GM18951 (cell line): Measurements from ENCODE around the gene SETBP1.

ENCODE experiments used
- POLR2A ChIP-seq: IDR thresholded peaks from 4 replicates; pipeline ENCODE4 v1.6.1; 2011; ENCODE audit warnings: mild to moderate bottlenecking; ENCODE audit not compliant: insufficient read length, insufficient read depth; ENCODE audit errors: extremely low read depth
- in situ Hi-C: fragments of 300-500 bp; cut with MboI; formaldehyde crosslinking; loops from one replicate; pipeline ENCODE4 v1.12.0; 2022; ENCODE audit warnings: low sequenced_read_pairs, mixed read lengths, inconsistent platforms; ENCODE audit not compliant: unreplicated experiment

SETBP1 gene

DNA sequence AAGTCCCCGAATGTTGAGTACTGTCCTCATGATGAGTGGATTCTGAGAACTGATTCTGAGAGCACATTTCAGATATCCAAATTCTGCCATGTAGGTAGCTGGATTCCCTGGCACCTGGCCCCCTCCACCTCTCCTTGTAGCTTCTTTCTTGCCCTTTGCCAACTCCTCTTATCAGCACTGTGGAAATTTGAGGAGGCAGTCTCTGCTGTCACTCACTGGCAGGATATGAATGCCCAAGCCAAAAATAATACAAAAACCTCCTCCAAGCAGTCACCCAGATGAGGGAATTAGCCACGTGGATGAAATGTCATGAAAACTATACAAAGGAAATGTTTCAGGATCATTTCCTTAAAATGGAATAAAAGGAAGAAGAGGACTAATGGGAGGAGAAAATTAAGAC, 276.8 kb downstream of the SETBP1 start:
- no peak for TF ChIP-seq POLR2A
- in situ Hi-C loops = no loop called here

DNA sequence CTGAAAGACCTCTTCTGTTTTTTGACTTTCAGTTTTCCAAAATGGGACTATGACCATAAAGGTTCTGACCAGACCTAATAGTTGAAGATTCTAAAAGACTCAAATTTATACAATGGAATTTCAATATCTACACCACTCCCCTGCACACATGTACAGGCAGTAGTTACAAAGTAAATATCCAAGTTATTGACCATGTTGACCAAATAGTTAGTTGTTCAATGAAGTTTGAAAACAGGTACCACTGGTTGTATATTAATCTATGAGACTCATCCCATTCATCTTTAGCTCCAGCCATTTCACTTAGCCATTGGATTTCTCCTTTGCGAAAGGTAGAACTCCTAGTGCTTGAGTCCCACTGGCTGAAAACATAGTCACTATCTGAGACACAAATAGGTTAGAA, 277.4 kb downstream of the SETBP1 start:
- in situ Hi-C loops = no loop called here
- TF ChIP-seq POLR2A = no peak

DNA sequence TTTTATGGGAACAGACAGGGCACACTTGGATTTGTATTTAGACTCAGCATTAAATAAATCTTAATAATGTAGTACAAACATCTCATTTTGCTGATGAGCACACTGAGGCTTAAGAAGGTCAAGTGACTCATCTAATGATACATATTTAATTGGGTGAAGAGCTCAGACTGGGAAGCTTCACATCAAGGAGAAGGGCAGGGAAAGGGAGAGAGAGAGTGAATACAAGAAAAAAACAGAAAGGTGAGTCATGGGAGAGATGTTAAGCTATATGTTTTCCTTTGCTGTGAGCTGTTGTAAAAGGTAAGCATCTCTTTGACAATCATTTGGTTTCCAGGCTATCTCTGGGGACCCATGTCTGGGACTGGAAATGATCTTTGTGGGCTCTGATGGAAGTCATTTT, 277.8 kb downstream of the SETBP1 start:
- in situ Hi-C loops = no loop called here

DNA sequence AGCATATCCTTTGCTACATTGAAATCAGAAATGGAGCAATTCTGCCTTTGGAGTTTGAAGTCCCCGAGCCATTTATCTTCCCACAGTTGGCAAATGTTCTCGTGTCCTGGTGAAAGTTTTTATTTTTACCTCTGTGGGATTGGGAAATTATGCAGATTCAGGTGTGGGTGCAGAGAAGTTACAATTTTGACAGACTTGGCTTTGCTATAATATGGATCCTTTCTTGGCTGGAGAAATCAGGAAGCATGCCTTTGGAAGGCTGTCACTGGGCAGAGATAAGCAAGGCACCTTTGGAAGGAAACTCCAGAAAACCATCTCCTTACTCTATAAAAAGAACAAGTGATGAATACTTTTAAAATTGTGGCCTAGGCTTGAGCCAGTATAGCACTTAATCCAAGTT, 278.3 kb downstream of the SETBP1 start:
- TF ChIP-seq POLR2A = no peak
- in situ Hi-C loops = no loop called here

More for the DNA sequence above, 277.8 kb downstream of the SETBP1 start:
- TF ChIP-seq POLR2A = no peak

DNA sequence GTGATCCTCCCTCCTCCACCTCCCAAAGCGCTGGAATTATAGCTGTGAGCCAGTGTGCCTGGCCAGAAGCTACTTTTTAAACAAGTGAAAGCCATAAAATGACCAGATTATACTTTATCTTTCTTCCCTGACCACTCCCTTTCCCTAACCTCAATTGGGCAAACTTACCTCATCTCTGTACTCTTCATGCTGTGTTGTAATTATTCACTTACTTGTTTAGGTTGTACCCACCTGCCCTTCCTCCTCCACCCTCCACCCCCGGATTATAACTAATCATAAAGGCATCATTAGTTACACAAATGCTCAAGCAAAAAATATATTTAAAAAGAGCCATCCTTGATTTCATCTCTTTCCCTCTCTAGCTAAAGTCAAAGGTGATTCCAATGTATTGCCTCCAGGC, 279.9 kb downstream of the SETBP1 start:
- no peak for TF ChIP-seq POLR2A
- in situ Hi-C loops = no loop called here

DNA sequence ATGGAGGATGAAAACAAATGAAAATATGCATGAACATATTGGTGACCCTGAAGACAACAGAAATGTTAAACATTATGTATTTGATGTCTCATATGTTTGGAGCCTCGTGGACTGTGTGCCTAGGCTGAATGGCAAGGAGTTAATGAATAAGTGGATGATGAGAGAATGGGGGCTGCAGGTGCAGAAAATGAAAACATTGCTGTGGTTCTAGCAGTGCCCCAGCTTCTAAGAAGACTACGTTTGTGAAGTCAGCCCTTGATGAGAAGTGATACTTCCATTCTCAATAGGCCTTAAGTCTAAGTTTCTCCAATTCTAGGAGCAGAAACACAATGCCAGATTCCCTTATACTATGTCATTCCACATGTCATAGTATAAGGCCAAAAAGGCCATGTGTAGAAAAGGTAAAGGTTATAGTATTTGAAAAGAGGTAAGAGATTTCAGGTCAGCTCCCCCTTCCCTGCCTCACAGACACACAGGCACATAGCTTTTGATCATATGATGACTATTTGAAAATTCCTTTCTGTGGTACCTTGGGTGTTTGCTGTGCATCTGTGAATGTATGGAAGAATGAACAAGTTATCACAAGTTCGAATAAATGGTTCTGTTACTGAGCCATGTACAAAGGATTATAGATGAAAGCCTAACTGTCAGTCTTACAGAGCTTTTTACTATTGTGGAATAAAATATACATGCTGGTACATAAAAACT, 280.8 kb downstream of the SETBP1 start:
- no peak for TF ChIP-seq POLR2A
- in situ Hi-C loops = no loop called here

DNA sequence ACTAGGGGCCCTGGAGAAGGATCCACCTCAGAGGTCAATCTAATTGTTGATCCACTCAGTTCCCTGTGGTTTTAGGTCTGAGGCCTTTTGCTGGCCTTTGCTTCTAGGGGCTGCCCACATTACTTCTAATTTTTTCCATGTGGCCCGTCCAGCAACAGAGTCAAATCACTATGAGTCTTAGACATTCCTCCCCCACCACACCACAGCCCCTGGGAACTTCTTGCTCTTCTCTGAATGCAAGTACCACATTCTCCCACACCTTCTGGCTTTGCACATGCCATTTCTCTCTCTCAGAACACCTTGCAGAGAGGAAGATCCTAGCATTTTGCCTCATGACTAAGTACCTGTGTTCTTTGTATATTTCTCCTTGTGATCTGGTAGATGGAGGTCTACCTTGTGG, 286.9 kb downstream of the SETBP1 start:
- in situ Hi-C loops = no loop called here
- TF ChIP-seq POLR2A = no peak

DNA sequence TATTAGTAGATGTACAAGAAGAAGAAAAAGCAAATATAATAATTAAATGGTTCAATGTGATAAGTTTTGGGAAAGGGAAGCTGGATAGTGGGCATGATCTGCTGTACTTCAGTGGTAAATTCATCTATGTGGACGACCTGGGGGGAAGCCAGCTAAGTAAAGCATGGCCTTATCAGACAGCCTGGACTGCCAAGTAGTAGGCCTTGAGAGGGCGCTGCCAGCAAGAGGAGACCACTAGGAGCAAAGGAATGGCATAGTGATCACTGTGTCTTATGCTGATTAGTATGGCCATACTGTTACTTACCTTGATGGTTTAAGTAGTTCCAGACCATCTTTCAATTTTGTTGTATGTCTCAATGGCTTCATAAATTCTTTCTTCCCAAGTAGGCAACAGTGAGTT, 287.6 kb downstream of the SETBP1 start:
- TF ChIP-seq POLR2A = no peak
- in situ Hi-C loops = no loop called here

DNA sequence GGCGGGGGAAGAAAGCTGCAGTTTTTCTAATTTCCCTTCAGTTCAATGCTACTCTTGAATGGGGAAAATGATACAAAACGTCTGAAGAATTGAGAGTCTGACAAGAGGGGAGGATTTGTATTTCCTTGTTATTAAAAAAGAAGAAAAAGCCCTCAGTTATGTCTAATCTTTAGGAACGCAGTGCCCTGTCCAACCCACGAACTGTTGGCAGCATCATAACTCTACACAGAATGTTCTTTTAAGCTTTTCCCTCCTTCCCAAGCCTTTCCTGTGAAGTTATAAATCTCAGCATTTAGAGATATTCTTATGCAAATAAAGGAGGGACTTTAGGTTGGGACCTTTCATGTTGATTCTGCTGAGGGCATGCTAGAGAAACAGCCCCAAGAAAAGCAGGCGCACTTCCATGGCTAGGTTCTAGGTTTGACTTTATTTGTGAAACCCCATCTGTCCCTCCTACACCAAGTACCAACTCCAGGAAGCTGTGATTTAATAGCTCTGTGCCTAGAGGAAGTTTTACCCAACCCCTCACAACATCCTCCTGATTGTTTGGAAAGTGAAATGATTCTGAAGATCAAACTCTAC, 288.6 kb downstream of the SETBP1 start:
- in situ Hi-C loops = no loop called here
- no peak for TF ChIP-seq POLR2A

DNA sequence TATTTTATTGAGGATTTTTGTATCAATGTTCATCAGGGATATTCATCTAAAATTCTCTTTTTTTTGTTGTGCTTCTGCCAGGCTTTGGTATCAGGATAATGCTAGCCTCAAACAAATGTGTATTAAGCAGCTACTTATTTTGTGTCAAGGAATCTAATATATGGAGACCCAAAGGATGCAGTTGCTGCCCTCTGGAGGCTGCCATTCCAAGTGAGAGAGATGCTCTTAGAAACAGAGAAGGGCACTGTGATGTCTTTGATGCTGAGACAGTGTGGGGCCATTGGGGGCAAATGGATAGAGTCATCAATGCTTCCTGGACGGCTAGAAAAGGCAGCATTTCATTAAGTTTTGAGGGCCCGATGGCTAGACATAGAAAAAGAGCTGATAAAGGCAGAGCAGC, 292.6 kb downstream of the SETBP1 start:
- in situ Hi-C loops = no loop called here
- TF ChIP-seq POLR2A = no peak

DNA sequence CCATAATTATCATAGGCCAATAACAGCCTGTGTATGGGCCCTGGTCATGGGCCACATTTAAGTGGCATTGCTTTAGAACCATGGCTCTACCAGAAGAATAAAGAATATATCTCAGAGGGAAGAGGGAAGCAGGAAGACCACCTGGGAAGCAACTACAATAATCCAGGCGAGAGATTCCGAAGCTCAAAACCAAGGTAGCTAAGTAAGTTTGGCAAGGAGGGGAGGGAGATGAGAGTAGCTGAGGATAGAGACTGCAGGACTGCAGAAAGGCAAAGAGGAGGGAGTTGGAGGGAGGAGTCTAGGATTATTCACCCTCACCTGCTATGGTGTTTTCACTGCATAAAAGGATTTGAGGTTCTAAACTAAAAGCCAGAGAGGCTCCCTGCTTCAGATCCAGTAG, 293.5 kb downstream of the SETBP1 start:
- in situ Hi-C loops = no loop called here
- TF ChIP-seq POLR2A = no peak

DNA sequence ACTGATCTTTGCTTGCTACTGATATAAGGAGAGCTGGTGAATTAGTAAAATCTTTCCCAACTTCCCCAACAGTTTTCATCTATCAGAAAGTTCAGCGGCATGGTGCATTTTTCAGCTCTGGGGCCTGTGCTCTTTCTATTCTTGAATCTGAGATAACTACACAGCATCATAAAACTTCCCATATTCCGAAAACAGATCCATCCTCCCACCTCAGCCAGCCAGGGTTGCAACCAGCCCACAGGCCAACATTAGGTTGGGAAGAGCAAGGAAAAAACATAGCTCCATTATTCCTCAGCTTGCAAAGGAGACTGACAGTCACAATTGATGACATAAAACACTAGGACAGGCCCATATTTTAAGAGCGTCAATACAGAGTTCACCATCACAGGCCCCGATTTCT, 297.2 kb downstream of the SETBP1 start:
- no peak for TF ChIP-seq POLR2A
- in situ Hi-C loops = no loop called here

DNA sequence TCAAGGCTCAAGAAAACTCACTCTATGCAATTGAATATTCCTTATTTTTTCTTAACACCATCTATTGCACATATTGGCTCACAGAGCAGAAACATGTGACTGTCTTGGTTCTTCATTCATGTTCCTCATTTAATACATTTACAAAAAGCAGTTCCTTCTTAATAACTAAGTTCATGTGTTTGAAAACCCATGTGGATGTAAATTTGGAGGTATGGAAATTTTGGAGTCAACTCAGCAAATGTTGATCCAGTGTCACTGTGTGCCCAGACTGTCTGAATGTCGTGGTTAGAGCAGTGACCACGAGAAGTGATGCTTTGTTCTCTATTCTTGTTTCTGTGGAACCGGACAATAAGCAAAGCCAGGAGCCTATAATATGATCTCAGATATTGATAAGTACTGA, 299.1 kb downstream of the SETBP1 start:
- in situ Hi-C loops = no loop called here

DNA sequence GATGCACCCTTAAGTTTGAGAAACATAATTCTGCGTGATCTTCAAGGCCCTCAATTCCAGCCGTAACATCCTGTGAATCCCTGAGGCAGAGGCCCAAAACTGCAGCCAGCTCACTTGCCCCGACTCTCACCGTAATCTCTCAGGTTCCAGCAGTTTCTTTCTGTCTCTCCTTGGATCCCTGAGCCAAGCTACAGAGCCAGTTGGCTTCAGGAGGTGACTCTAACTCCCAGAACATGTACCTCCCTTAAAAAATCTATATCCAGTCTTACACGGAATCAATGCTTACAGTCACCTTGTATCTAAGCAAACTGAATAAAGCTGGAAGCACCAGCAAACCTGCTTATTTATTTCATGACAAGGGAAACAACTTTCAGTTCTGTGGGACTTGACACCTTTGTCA, 300.4 kb downstream of the SETBP1 start:
- in situ Hi-C loops = no loop called here
- TF ChIP-seq POLR2A = no peak

More for the DNA sequence above, 299.1 kb downstream of the SETBP1 start:
- no peak for TF ChIP-seq POLR2A
